HEK293T (cell line): Measurements from ENCODE around the gene ECD.

ENCODE experiments used
- CTBP1 ChIP-seq: fragments of 450-650 bp; IDR thresholded peaks from 2 replicates; pipeline ENCODE4 v1.6.1; 2016; ENCODE audit warnings: borderline replicate concordance
- FOXK2 ChIP-seq: fragments of 450-650 bp; IDR thresholded peaks from 2 replicates; pipeline ENCODE4 v1.6.1; 2016; ENCODE audit warnings: mild to moderate bottlenecking
- LEF1 ChIP-seq: fragments of 450-650 bp; IDR thresholded peaks from 2 replicates; pipeline ENCODE4 v1.6.1; 2017; ENCODE audit warnings: mild to moderate bottlenecking, borderline replicate concordance
- SUZ12 ChIP-seq: fragments of 450-650 bp; IDR thresholded peaks from 2 replicates; pipeline ENCODE4 v1.6.1; 2016; ENCODE audit warnings: mild to moderate bottlenecking
- TARDBP ChIP-seq: fragments of 450-650 bp; IDR thresholded peaks from 2 replicates; pipeline ENCODE4 v1.6.1; 2016

DNA sequence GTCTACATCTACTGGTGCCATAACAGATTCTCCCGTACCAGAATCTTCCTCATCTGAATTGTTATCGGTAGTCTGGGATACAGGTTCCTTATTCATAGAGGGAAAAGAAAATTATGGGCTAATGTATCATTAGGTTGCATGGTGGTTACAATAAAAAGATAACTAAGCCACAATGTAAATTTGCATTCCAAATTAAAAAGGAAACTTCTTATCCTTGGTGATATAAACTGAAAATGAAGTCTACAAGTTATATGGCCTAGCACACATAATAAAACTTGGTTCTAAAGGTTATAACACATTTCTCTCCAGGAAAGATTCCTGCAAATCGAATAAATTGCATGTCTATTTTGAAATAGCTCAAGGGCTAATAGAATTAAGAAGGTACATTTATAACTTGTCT, 33.1 kb downstream of the ECD start:
- TF ChIP-seq SUZ12 (no peak), CTBP1 (no peak), FOXK2 (no peak), TARDBP (no peak), LEF1 (no peak)
